ENCODE measurements around the gene TMEM255B.

DNA sequence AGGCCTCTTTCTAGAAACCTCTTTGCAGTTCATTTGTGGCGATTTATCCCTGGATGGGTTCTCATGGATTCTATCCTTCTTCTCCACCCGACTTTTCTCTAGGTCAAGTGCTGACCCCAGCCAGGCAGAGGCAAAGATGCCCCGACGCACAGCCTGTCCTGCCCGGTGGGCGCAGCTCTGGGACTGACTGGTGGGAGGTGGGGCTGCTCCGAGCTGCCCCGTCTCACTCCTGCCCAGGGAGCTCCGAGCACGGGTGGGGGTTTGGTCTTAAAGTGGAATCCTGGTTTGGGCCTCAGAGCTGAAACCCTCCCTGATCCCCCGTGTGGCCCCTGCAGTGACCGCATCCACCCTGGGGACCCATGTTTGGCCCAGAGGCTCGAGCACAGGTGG lies 60.3 kb downstream of the TMEM255B start:
- TF ChIP-seq POLR2A (IDR thresholded peaks at IDR 0.05) (no peak), EP300 (IDR thresholded peaks at IDR 0.05) (no peak)
- TF ChIP-seq, protein P1, sequence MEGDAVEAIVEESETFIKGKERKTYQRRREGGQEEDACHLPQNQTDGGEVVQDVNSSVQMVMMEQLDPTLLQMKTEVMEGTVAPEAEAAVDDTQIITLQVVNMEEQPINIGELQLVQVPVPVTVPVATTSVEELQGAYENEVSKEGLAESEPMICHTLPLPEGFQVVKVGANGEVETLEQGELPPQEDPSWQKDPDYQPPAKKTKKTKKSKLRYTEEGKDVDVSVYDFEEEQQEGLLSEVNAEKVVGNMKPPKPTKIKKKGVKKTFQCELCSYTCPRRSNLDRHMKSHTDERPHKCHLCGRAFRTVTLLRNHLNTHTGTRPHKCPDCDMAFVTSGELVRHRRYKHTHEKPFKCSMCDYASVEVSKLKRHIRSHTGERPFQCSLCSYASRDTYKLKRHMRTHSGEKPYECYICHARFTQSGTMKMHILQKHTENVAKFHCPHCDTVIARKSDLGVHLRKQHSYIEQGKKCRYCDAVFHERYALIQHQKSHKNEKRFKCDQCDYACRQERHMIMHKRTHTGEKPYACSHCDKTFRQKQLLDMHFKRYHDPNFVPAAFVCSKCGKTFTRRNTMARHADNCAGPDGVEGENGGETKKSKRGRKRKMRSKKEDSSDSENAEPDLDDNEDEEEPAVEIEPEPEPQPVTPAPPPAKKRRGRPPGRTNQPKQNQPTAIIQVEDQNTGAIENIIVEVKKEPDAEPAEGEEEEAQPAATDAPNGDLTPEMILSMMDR (IDR thresholded peaks at IDR 0.05) = no peak

All from upper lobe of left lung (tissue), 4 donors.